GM23338 (cell line): ENCODE results near the gene EXOSC5. TPM values are rescaled to one million over a fixed set of nuclear protein-coding genes. Genes with fewer than 3 reads are reported as not detected.
A peak's percentile ranks its signal among the peaks of the same experiment; 100 is the strongest.

Source experiments
- ATAC-seq: fragments of 200-7000 bp; cut with Tn5 transposase; 3 replicates; pipeline ENCODE4 v1.9.1; 2020
- DNase-seq: peaks from one replicate; pipeline ENCODE4 v3.0.0-alpha.2; 2015; ENCODE audit warnings: low spot score
- H2AFZ ChIP-seq: fragments of 200-600 bp; sonication (generic); 2 replicates; pipeline ENCODE4 v1.8.0; 2016; ENCODE audit warnings: antibody characterized with exemption, mild to moderate bottlenecking, moderate library complexity
- H3F3A ChIP-seq: fragments of 200-600 bp; sonication (generic); replicated peaks from 2 replicates; pipeline ENCODE4 v1.8.0; 2017; ENCODE audit warnings: antibody characterized with exemption, mixed run types, low read depth
- H3K27ac ChIP-seq: fragments of 200-600 bp; sonication (generic); 2 replicates; pipeline ENCODE4 v1.6.1; 2016; ENCODE audit warnings: low read depth
- H3K27me3 ChIP-seq: fragments of 200-600 bp; sonication (generic); 2 replicates; pipeline ENCODE4 v1.8.0; 2016; ENCODE audit warnings: mild to moderate bottlenecking, mixed run types, moderate library complexity; ENCODE audit not compliant: insufficient read depth
- H3K36me3 ChIP-seq: fragments of 200-600 bp; sonication (generic); 2 replicates; pipeline ENCODE4 v1.8.0; 2016; ENCODE audit warnings: mild to moderate bottlenecking; ENCODE audit not compliant: insufficient read depth
- H3K4me1 ChIP-seq: fragments of 200-600 bp; sonication (generic); 2 replicates; pipeline ENCODE4 v1.8.0; 2016; ENCODE audit warnings: mild to moderate bottlenecking, moderate library complexity; ENCODE audit not compliant: insufficient read depth
- H3K4me2 ChIP-seq: fragments of 200-600 bp; sonication (generic); 2 replicates; pipeline ENCODE4 v1.7.1; 2017; ENCODE audit warnings: mixed run types
- H3K4me3 ChIP-seq: fragments of 200-600 bp; sonication (generic); 2 replicates; pipeline ENCODE4 v1.6.1; 2016; ENCODE audit warnings: mixed run types
- H3K79me2 ChIP-seq: fragments of 200-600 bp; sonication (generic); replicated peaks from 2 replicates; pipeline ENCODE4 v1.8.0; 2017; ENCODE audit warnings: mild to moderate bottlenecking; ENCODE audit not compliant: insufficient read depth
- H3K9me2 ChIP-seq: fragments of 200-600 bp; sonication (generic); 2 replicates; pipeline ENCODE4 v1.8.0; 2017; ENCODE audit not compliant: insufficient read depth
- H4K20me1 ChIP-seq: fragments of 200-600 bp; sonication (generic); replicated peaks from 2 replicates; pipeline ENCODE4 v1.8.0; 2017; ENCODE audit warnings: mild to moderate bottlenecking; ENCODE audit not compliant: insufficient read depth
- H3K27ac Mint-ChIP-seq: 2 replicates; pipeline ENCODE4 v1.8.0; 2020; ENCODE audit warnings: inconsistent platforms, mild to moderate bottlenecking, moderate library complexity, mixed read lengths
- H3K27me3 Mint-ChIP-seq: 3 replicates; pipeline ENCODE4 v1.8.0; 2022; ENCODE audit warnings: low read depth, mild to moderate bottlenecking, moderate library complexity, mixed read lengths, inconsistent platforms; ENCODE audit not compliant: insufficient read depth, poor library complexity
- H3K36me3 Mint-ChIP-seq: 3 replicates; pipeline ENCODE4 v1.8.0; 2021; ENCODE audit warnings: low read depth, mild to moderate bottlenecking, inconsistent platforms, moderate library complexity, mixed read lengths
- H3K4me1 Mint-ChIP-seq: 3 replicates; pipeline ENCODE4 v1.8.0; 2020; ENCODE audit warnings: mild to moderate bottlenecking, inconsistent platforms, mixed read lengths
- H3K4me3 Mint-ChIP-seq: 3 replicates; pipeline ENCODE4 v1.8.0; 2021; ENCODE audit warnings: moderate library complexity, mild to moderate bottlenecking, inconsistent platforms, mixed read lengths
- H3K9me3 Mint-ChIP-seq: 3 replicates; pipeline ENCODE4 v1.8.0; 2020; ENCODE audit warnings: moderate library complexity, mild to moderate bottlenecking, inconsistent platforms, mixed read lengths
- CREB1 ChIP-seq: fragments of 250-450 bp; sonication (Bioruptor Pico); IDR thresholded peaks from 2 replicates; pipeline ENCODE4 v1.5.0; 2020; ENCODE audit warnings: low read depth, mild to moderate bottlenecking, moderate library complexity
- EZH2 ChIP-seq: fragments of 200-600 bp; sonication (generic); IDR thresholded peaks from one replicate; pipeline ENCODE4 v1.8.0; 2017; ENCODE audit warnings: antibody characterized with exemption, mild to moderate bottlenecking, low read depth; ENCODE audit not compliant: unreplicated experiment
- JUNB ChIP-seq: IDR thresholded peaks from one replicate; pipeline ENCODE4 v1.6.1; 2016; ENCODE audit warnings: antibody characterized with exemption; ENCODE audit not compliant: unreplicated experiment
- POLR2AphosphoS5 ChIP-seq: IDR thresholded peaks from 2 replicates; pipeline ENCODE4 v1.6.1; 2016; ENCODE audit warnings: antibody characterized with exemption, low read depth
- STAT1 ChIP-seq: IDR thresholded peaks from one replicate; pipeline ENCODE4 v1.6.1; 2016; ENCODE audit warnings: antibody characterized with exemption; ENCODE audit not compliant: unreplicated experiment
- ZNF114 ChIP-seq: fragments of 250-450 bp; sonication (Bioruptor Pico); IDR thresholded peaks from 2 replicates; pipeline ENCODE4 v1.5.0; 2020; ENCODE audit warnings: mild to moderate bottlenecking, moderate library complexity
- ZNF331 ChIP-seq: fragments of 250-450 bp; sonication (Bioruptor Pico); IDR thresholded peaks from 2 replicates; pipeline ENCODE4 v1.5.0; 2020; ENCODE audit warnings: low read depth, mild to moderate bottlenecking, moderate library complexity
- polyA plus RNA-seq: library from polyadenylated mRNA; unstranded; fragments of >200 nt; fragmentation: Nextera tagmentation; extraction: Ambion mirVana; gene quantifications from 2 replicates; pipeline ENCODE4 v1.2.1, GENCODE V29; 2016
- total RNA-seq: library from RNA; depleted of rRNA; stranded (reverse); fragments of >200 nt; shearing (Covaris generic); gene quantifications from 2 replicates; pipeline ENCODE4 v1.2.3, GENCODE V29; 2014
- TF ChIP-seq, protein P1 (sequence below), 2 experiments: fragments of 200-600 bp in 1 of 2; sonication (generic) in 1 of 2; conservative IDR thresholded peaks; 2 replicates each; pipeline versions ENCODE4 v1.5.1 to v1.6.1; 2016 to 2017; ENCODE audit warnings: antibody characterized with exemption in 2 of 2, low read depth in 2 of 2, mild to moderate bottlenecking in 2 of 2, moderate library complexity in 1 of 2
- TF ChIP-seq, protein P2 (sequence below): IDR thresholded peaks from one replicate; pipeline ENCODE4 v1.6.1; 2018; ENCODE audit warnings: antibody characterized with exemption; ENCODE audit not compliant: unreplicated experiment
- TF ChIP-seq, protein P3 (sequence below): fragments of 250-450 bp; sonication (Bioruptor Pico); IDR thresholded peaks from 2 replicates; pipeline ENCODE4 v1.5.0; 2020; ENCODE audit warnings: mild to moderate bottlenecking, moderate library complexity
- TF ChIP-seq, protein P4 (sequence below): IDR thresholded peaks from 2 replicates; pipeline ENCODE4 v1.6.1; 2016; ENCODE audit warnings: antibody characterized with exemption

The EXOSC5 gene
- total and polyA plus RNA-seq, 2 experiments from 2014 or later = 65.1 to 125 TPM

DNA sequence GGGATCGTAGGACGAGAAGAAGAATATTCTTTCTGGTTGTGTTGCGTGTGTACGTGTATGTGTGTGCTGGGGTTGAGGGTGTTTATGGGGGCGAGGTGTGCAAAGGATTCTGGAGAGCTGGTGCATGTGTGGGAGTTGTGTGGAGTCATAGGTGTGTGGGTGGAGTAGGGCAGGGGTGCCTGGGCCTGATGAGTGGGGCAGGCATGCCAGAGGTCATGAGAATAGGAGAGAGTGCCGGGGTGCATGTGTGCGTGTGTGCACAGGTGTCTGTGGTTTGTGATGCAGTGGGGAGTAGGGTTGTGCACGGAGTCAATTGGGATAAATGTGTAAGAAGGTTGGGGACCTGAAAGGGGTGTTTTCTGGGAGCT is 20.2 kb downstream of the EXOSC5 start:
- no peak for TF ChIP-seq ZNF114
- no peak for TF ChIP-seq ZNF331 (CRISPR knock-in tag)
- TF ChIP-seq, protein P1, sequence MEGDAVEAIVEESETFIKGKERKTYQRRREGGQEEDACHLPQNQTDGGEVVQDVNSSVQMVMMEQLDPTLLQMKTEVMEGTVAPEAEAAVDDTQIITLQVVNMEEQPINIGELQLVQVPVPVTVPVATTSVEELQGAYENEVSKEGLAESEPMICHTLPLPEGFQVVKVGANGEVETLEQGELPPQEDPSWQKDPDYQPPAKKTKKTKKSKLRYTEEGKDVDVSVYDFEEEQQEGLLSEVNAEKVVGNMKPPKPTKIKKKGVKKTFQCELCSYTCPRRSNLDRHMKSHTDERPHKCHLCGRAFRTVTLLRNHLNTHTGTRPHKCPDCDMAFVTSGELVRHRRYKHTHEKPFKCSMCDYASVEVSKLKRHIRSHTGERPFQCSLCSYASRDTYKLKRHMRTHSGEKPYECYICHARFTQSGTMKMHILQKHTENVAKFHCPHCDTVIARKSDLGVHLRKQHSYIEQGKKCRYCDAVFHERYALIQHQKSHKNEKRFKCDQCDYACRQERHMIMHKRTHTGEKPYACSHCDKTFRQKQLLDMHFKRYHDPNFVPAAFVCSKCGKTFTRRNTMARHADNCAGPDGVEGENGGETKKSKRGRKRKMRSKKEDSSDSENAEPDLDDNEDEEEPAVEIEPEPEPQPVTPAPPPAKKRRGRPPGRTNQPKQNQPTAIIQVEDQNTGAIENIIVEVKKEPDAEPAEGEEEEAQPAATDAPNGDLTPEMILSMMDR (conservative IDR thresholded peaks at IDR 0.05; ENCODE audit: low read depth in 2 of 2) = no peak
- no peak for TF ChIP-seq STAT1
- no peak for TF ChIP-seq CREB1 (CRISPR knock-in tag)
- no peak for TF ChIP-seq EZH2
- TF ChIP-seq, protein P2, sequence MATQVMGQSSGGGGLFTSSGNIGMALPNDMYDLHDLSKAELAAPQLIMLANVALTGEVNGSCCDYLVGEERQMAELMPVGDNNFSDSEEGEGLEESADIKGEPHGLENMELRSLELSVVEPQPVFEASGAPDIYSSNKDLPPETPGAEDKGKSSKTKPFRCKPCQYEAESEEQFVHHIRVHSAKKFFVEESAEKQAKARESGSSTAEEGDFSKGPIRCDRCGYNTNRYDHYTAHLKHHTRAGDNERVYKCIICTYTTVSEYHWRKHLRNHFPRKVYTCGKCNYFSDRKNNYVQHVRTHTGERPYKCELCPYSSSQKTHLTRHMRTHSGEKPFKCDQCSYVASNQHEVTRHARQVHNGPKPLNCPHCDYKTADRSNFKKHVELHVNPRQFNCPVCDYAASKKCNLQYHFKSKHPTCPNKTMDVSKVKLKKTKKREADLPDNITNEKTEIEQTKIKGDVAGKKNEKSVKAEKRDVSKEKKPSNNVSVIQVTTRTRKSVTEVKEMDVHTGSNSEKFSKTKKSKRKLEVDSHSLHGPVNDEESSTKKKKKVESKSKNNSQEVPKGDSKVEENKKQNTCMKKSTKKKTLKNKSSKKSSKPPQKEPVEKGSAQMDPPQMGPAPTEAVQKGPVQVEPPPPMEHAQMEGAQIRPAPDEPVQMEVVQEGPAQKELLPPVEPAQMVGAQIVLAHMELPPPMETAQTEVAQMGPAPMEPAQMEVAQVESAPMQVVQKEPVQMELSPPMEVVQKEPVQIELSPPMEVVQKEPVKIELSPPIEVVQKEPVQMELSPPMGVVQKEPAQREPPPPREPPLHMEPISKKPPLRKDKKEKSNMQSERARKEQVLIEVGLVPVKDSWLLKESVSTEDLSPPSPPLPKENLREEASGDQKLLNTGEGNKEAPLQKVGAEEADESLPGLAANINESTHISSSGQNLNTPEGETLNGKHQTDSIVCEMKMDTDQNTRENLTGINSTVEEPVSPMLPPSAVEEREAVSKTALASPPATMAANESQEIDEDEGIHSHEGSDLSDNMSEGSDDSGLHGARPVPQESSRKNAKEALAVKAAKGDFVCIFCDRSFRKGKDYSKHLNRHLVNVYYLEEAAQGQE = no peak
- TF ChIP-seq, protein P3, sequence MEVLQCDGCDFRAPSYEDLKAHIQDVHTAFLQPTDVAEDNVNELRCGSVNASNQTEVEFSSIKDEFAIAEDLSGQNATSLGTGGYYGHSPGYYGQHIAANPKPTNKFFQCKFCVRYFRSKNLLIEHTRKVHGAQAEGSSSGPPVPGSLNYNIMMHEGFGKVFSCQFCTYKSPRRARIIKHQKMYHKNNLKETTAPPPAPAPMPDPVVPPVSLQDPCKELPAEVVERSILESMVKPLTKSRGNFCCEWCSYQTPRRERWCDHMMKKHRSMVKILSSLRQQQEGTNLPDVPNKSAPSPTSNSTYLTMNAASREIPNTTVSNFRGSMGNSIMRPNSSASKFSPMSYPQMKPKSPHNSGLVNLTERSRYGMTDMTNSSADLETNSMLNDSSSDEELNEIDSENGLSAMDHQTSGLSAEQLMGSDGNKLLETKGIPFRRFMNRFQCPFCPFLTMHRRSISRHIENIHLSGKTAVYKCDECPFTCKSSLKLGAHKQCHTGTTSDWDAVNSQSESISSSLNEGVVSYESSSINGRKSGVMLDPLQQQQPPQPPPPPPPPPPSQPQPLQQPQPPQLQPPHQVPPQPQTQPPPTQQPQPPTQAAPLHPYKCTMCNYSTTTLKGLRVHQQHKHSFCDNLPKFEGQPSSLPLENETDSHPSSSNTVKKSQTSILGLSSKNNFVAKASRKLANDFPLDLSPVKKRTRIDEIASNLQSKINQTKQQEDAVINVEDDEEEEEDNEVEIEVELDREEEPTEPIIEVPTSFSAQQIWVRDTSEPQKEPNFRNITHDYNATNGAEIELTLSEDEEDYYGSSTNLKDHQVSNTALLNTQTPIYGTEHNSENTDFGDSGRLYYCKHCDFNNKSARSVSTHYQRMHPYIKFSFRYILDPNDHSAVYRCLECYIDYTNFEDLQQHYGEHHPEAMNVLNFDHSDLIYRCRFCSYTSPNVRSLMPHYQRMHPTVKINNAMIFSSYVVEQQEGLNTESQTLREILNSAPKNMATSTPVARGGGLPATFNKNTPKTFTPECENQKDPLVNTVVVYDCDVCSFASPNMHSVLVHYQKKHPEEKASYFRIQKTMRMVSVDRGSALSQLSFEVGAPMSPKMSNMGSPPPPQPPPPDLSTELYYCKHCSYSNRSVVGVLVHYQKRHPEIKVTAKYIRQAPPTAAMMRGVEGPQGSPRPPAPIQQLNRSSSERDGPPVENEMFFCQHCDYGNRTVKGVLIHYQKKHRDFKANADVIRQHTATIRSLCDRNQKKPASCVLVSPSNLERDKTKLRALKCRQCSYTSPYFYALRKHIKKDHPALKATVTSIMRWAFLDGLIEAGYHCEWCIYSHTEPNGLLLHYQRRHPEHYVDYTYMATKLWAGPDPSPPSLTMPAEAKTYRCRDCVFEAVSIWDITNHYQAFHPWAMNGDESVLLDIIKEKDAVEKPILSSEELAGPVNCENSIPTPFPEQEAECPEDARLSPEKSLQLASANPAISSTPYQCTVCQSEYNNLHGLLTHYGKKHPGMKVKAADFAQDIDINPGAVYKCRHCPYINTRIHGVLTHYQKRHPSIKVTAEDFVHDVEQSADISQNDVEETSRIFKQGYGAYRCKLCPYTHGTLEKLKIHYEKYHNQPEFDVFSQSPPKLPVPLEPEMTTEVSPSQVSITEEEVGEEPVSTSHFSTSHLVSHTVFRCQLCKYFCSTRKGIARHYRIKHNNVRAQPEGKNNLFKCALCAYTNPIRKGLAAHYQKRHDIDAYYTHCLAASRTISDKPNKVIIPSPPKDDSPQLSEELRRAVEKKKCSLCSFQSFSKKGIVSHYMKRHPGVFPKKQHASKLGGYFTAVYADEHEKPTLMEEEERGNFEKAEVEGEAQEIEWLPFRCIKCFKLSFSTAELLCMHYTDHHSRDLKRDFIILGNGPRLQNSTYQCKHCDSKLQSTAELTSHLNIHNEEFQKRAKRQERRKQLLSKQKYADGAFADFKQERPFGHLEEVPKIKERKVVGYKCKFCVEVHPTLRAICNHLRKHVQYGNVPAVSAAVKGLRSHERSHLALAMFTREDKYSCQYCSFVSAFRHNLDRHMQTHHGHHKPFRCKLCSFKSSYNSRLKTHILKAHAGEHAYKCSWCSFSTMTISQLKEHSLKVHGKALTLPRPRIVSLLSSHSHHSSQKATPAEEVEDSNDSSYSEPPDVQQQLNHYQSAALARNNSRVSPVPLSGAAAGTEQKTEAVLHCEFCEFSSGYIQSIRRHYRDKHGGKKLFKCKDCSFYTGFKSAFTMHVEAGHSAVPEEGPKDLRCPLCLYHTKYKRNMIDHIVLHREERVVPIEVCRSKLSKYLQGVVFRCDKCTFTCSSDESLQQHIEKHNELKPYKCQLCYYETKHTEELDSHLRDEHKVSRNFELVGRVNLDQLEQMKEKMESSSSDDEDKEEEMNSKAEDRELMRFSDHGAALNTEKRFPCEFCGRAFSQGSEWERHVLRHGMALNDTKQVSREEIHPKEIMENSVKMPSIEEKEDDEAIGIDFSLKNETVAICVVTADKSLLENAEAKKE (CRISPR knock-in tag) = no peak
- no peak for TF ChIP-seq JUNB
- TF ChIP-seq POLR2AphosphoS5 = no peak
- TF ChIP-seq, protein P4, sequence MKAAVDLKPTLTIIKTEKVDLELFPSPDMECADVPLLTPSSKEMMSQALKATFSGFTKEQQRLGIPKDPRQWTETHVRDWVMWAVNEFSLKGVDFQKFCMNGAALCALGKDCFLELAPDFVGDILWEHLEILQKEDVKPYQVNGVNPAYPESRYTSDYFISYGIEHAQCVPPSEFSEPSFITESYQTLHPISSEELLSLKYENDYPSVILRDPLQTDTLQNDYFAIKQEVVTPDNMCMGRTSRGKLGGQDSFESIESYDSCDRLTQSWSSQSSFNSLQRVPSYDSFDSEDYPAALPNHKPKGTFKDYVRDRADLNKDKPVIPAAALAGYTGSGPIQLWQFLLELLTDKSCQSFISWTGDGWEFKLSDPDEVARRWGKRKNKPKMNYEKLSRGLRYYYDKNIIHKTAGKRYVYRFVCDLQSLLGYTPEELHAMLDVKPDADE = no peak
- Histone ChIP-seq H3K9me2 (no peaks in the 10 kb centered on the region), H3K79me2 (no peaks in the 10 kb centered on the region), H3K27me3 (peaks cover 7% of the 10 kb centered on the region; the same call in 1 of the 2 replicates), H2AFZ (peak overlapping the region; percentile 92), H3F3A (0 out of 2 replicates have a peak, but pooled peaks cover 5% of the 10 kb centered on the region), H3K27ac (no peak overlapping the region), H3K4me2 (peak overlapping the region; percentile 94), H3K4me1 (peaks cover 5% of the 10 kb centered on the region; the same call in 1 of the 2 replicates), H4K20me1 (no peaks in the 10 kb centered on the region; the same call in 1 of the 2 replicates), H3K4me3 (peak overlapping the region; percentile 86), H3K36me3 (no peaks in the 10 kb centered on the region)
- ATAC-seq (peak; percentile 18), DNase-seq (no peak)
- H3K36me3 Mint-ChIP-seq = no peaks in the 10 kb centered on the region
- no peak overlapping the region for H3K27ac Mint-ChIP-seq
- peaks cover 10% of the 10 kb centered on the region for H3K4me1 Mint-ChIP-seq
- peak overlapping the region; percentile 79 for H3K4me3 Mint-ChIP-seq
- H3K9me3 Mint-ChIP-seq = no peaks in the 10 kb centered on the region
- peaks cover 17% of the 10 kb centered on the region for H3K27me3 Mint-ChIP-seq
